Activated CD4-positive, alpha-beta T cell treated with anti-CD3 and anti-CD28 coated beads, Interleukin-2, amount 50 U/mL, for 48 hours (primary cell): ENCODE data around the gene SKI.

Source experiments
- DNase-seq, 2 experiments: peaks; one replicate each; pipeline ENCODE4 v3.0.0-alpha.2; 2020

The SKI gene

DNA sequence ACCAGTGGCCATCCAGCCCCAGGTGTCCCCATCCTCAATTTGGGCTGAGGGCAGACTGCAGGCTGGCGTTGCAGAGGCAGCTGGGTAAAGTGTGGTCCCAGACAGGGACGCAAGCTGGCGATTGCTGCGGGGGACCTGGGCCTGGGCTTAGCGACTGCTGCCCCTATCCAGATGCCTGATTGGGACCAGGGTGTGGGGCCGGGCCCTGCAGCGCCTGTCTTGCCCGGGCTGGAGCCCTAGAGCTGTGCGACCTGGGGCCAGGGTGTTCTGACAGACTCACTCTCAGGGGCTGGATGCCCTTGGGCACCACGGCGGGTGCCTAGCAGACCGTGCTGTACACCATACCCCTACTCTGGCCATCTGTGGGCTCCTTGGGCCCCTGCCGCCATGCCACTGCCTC, 17.3 kb upstream of the SKI start:
- no peak for DNase-seq

- DNase-seq: no peak
Measured at GRCh38 chr1:2212274-2212531, 15.9 kb upstream of the SKI start.

DNA sequence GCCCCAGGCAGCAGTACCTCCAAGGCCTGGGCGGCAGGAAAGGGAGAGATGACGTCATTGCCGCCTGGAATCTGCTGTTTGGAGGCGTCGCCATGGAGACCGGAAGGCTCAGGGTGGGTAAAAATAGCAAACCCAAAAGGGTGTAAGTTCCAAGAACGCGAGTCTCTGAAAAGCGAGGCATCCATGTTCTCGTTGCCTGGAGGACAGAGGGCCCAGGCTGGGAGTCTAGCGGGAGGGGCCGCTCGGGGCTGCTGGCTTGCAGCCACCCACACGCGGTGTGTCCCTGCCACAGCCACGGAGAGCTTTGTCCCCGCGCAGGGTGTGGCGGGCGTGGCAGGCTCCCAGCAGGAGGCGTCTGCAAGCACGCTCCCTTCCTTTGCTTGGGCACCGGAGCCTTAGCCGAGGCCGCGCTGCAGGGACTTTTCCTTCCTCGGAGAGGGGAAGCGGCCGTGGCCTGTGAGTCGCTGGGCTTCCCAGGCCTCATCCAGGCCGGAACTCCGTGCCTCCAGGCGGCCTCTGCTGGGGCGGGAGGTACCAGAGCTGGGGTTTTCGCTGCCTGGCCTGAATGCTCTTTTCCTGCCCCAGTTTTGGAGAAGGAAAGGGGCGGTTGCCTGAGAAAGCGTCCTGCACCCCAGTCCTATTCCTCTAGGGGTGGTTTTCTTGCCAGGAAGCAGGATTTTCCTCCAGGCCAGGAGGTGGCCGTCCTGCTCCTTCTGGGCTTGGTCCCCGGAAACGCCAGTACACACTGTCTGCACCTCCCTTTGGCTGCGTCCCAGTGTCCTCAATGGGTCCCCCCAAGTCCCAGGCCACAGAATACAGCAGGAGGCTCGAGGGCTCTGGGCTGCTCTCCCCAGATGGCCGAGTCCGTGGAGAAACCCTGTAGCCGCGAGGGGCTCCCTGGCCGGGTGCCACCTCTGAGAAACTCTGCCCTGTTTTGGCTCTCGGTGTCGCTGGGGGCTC, 15.3 kb upstream of the SKI start:
- peak; percentile 60 to 61 for DNase-seq

GRCh38 chr1:2213576-2214505, 14.3 kb upstream of the SKI start:
- DNase-seq: no peak

DNA sequence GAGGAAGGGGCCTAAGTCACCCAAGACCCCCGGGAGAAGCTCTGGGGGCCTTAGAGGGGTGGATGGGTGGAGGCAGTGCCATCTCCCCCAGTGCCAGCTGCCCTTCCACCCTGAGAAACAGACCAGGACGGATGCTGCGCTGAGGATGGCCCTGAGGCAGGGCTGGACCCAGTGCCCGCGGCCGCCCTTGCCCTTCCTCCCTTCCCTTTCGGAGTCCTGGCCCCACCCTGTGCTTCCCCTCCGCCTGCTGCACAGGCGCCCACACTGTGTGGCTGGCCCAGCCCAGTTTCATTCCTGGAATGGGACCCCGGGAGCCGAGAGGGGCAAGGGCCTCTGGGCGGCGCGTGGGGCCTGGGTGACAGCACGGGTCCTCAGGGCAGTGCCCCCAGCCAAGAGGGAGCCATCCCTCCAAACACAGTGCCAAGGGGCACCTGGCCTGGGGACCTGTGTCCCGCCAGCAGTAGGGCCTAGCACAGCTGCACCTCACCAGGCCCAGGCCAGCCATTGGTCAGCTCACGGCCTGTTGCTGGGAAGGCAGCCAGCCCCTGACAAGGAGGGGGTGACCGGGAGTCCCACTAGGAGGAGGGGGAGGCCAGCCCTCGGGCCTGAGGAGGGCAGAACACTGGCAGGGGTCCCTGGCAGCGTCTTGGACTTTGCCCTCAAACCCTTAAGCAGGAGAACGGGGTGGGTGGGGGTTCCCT, 13.4 kb upstream of the SKI start:
- no peak for DNase-seq

DNA sequence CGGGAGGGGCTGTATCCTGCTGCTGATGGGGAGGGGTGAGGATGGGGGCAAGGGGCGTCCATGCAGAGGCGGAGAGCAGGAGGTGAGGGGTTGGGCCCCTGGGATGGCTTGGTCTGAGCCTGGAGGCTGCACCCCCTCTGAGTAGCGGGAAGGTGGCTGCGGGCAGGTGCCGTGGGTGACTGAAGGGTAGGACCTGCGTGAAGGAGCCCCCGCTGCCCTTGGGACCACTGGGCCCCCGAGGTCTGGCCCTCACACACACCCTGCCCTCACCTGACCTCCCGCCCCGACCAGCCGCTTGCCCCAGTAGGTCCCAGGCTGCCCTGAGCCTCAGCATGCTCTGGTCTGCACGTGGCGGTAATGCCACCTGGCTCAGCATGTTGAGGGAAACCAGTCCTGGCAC, 12.8 kb upstream of the SKI start:
- DNase-seq: no peak

DNA sequence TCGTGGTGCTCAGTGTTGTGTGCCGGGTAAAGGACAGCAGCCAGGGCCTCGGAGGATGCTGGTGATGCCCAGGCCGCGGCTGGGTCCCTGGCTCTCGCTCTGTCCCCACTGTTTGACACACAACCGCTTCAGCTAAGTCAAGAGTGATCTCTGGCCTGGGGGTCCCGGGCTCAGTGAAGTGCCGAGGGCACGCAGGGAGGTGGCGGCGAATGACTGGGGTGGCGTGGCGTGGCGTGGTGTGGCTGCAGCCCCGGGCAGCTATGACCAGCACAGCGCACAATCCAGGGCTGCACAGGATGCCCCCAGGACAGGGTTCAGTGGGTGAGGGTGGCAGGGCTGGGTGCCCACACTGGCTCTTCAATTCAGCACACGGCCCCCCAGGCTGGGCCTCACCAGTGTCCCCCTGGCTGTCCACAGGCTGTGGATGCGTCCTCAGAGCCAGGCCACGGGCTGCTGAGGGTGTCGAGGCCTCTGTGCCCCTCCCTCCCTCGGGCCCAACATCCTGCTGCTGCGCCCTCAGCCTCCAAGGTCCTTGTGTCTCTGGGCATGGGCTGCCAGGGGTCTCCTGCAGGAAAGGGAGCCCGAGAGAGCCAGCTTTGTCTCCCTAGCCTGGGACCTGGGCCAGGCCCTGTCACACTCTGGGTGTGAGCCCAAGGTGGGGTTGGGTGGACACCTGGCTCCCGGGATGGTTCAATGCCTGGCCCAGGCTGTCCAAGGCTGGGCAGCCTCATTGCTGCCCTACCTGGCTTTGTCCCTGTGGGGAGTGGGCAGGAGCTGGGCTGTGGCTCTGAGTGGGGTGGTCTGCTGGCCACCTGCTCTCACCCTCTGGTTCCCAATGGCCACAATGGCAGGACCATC, 12.0 kb upstream of the SKI start:
- no peak for DNase-seq

- no peak for DNase-seq
Measured at GRCh38 chr1:2216767-2217058, 11.4 kb upstream of the SKI start.

- no peak for DNase-seq
Measured at GRCh38 chr1:2221271-2221670, 6.8 kb upstream of the SKI start.

DNA sequence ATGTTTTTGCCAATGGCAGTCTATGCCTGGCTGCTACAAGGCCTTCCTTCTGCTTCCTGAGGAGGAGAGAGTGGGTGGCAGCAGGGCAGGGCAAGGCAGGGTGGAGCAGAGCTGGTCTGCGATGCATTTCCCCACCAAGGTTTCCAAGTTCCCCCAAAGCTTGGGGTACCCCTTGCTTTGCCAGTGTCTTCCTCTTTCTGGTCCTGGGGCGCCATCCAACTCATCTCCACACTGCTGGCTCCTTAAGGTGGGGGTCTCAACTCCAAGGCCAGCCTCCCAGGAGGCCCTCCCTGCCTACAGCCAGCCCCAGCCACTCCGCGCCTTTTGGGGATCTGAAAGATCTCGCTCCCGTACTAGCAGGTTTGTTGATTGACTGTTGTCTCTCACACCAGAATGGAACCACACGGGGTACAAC, 3.9 kb upstream of the SKI start:
- no peak for DNase-seq

DNA sequence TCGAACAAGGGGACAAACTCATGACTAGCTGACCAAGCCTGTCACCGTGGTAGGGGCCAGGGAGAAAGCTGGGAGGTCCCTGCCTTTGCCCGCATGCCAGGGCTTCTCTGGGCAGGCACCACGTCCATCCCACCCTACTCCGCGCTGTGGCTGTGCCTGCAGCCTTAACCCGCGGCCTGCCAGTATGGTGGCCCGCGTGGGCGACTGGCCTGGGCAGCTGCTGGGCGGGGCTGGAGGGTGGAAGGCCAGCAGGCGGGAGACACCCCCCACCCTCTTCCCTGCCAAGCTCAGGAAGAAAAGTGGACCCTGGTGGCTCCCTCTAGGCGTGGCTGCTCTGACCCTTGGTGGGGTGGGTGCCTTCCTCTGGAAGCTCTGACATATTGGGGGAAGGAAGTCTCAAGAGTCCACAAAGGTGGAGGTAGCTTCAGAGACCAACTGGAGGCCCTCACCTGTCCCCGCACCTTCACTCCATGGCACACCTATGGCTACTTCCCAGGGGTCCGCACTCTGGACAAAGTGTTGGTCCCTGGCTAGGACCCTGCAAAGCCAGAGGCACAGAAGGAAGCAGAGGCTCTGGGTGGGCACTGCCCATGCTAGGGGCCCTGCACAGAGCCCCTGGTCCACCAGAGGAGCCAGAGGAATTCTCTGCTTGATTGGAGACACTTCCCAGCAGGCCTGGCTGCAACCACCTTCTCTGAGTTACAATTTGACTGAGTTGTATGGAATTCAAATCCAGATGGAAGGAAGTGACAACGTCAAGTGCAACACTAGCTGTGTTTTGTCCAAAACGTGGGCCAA, 3.3 kb upstream of the SKI start:
- no peak for DNase-seq

DNA sequence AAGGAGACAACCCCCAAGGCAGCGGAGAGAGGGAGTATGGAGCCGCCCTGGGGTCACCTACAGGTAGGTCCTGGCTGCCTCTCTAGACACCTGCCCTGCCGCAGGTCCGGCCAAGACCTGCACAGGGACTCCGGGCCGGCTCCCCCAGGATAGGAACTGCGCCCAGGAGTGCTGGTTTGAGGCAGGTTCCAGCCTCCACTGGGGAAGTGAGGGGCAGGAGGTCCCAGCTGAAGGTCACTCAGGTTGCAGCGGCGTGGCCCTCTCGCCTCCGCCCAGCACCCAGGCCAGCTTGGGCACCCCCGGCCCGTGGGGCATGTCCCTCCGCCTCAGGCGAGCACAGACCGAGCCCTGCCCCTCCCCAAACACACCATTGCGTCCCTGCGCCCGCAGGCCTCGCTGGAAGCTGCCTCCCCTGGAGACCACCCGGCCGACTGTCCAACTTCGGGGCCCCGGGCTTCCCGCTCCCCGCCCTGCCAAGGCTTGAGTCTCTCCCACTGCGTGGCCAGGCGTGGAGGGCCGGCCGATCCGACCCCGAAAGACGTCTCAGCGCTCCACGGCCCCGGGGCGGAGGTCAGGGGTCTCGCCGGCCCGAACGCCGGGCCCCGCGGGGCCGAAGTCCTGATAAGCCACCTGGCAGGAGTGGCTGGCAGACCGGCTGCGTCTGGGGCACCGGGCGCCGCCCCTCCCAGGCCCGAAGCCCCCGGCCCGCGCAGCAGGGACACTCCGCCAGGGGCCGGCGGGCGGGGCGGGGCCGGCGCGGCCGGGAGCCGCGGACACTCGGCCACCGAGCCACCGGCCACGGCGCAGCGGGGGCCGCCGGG, 1.4 kb upstream of the SKI start:
- no peak for DNase-seq

DNA sequence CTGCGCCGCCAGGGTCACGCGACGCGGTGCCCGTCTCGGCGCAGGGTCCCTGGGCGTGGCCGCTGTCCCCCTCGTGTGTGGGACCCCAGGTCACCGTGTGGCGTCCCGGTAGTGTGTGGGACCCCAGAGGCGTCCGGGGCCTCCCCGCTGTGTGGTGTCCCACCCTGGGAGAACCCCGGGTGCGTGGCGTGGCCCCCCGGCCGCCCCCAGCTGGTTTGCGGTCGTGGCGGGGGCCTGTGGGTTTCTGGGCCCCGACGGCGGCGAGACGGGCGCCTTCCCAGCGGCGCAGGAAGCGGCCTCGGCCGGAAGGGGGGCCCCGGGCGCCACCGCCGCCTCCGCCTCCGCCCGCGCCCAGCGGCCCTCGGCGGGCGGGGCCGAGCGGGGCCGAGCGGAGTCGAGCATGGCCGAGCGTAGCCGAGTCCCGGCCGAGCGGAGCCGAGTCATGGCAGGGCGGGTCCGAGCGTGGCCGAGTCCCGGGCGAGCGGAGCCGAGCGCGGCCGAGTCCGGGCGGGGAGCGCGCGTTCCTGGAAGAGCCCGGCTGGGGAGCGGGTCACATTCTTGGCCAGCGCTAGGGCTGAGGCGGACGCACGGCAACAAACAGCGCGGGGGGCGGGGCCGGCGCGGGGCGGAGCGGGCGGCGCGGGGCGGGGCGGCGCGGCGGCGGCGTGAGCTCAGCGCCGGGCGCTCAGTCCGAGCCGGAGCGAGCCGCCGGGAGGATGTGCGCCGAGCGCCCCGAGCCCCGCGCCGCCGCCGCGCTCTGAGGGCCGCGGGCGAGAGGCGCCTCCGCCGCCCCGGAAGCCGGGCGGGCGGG, 568 bp upstream of the SKI start:
- peak; percentile 93 to 94 for DNase-seq

GRCh38 chr1:2228694-2229036, 546 bp downstream of the SKI start:
- DNase-seq: peak in 1 of 2 experiments; percentile 48

DNA sequence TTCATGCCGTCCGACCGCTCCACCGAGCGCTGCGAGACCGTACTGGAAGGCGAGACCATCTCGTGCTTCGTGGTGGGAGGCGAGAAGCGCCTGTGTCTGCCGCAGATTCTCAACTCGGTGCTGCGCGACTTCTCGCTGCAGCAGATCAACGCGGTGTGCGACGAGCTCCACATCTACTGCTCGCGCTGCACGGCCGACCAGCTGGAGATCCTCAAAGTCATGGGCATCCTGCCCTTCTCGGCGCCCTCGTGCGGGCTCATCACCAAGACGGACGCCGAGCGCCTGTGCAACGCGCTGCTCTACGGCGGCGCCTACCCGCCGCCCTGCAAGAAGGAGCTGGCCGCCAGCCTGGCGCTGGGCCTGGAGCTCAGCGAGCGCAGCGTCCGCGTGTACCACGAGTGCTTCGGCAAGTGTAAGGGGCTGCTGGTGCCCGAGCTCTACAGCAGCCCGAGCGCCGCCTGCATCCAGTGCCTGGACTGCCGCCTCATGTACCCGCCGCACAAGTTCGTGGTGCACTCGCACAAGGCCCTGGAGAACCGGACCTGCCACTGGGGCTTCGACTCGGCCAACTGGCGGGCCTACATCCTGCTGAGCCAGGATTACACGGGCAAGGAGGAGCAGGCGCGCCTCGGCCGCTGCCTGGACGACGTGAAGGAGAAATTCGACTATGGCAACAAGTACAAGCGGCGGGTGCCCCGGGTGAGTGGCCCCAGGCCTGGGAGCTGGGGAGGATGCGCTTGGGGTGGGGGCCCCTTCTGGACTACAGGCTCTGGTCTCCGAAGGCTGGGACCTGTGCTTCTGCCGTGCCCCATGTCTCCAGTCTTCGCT, 1.1 kb downstream of the SKI start:
- peak; percentile 56 to 62 for DNase-seq

- peak in 1 of 2 experiments; percentile 40 for DNase-seq
Measured at GRCh38 chr1:2229911-2230731, 2.0 kb downstream of the SKI start.

DNA sequence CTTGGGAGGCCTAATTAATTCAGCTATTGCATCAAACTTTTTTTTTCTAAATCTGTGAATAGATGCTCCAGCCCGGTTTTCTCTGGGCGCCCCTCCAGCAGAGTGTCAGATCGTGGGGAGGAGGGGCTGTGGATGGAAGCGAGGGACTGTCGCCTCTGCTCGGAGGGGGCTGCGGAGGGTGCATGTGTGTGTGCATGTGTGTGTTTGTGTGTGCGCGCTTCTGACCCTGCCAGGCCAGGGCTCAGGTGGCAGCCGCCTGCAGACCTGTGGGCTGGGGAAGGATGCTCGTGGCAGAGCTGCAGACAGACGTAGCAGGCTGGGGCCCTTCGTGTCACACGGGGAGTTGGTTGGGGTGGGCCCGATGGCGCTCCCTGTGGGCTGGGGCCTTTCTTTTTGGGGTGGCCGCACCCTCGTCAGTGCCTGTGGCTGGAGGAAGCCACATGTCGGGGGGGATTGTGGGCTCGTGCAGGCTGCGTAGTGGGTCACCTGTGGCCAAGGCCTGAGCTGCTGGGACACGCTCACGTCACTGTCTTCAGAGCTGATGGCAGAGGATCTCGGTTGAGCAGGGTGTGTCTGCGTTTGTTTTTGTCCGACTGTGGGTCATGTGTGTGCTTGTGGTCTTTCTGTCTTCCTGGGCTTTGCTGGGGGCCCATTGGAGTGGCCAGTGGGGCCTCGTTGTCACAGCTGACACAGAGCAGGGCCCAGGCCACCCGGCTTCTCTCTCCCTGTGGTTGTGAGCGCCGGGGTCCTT, 2.8 kb downstream of the SKI start:
- peak; percentile 34 to 52 for DNase-seq
